K562 (cell line): Measurements from ENCODE around the gene EPHA10. TPM values are rescaled to one million over a fixed set of nuclear protein-coding genes. Genes with fewer than 3 reads are reported as not detected.

ENCODE experiments used
- CREM ChIP-seq: IDR thresholded peaks from 2 replicates; pipeline ENCODE4 v1.6.1; 2014; ENCODE audit warnings: antibody characterized with exemption, low read depth
- FOXK2 ChIP-seq, 2 experiments: fragments of 450-650 bp; IDR thresholded peaks in 1 of 2; conservative IDR thresholded peaks in 1 of 2; 2 replicates each; pipeline ENCODE4 v1.6.1; 2016; ENCODE audit warnings: low read depth in 2 of 2, mild to moderate bottlenecking in 1 of 2
- NCOA6 ChIP-seq: fragments of 450-650 bp; IDR thresholded peaks from 2 replicates; pipeline ENCODE4 v1.6.1; 2017; ENCODE audit warnings: mild to moderate bottlenecking
- NR0B1 ChIP-seq: fragments of 450-650 bp; IDR thresholded peaks from one replicate; pipeline ENCODE4 v1.6.1; 2018; ENCODE audit warnings: mild to moderate bottlenecking, moderate library complexity; ENCODE audit not compliant: partially characterized antibody
- NUFIP1 ChIP-seq: fragments of 450-650 bp; IDR thresholded peaks from 2 replicates; pipeline ENCODE4 v1.6.1; 2018; ENCODE audit not compliant: partially characterized antibody
- POLR2H ChIP-seq: IDR thresholded peaks from 2 replicates; pipeline ENCODE4 v1.6.1; 2016; ENCODE audit warnings: missing genetic modification characterization, low read depth, mild to moderate bottlenecking, control low read depth, missing compliant biosample characterization, moderate library complexity
- SMAD2 ChIP-seq: fragments of 150-350 bp; IDR thresholded peaks from 2 replicates; pipeline ENCODE4 v1.6.1; 2014; ENCODE audit warnings: low read depth, mild to moderate bottlenecking, low read length
- TAF7 ChIP-seq: fragments of 450-650 bp; IDR thresholded peaks from 2 replicates; pipeline ENCODE4 v1.6.1; 2016; ENCODE audit warnings: missing genetic modification characterization, missing compliant biosample characterization
- ZBTB40 ChIP-seq, 2 experiments: fragments of 450-650 bp in 1 of 2; sonication (generic) in 1 of 2; formaldehyde crosslinking in 1 of 2; IDR thresholded peaks; 2 replicates each; pipeline versions ENCODE4 v1.7.1 to v1.9.0; 2016 to 2022; ENCODE audit warnings: inconsistent platforms in 1 of 2, mild to moderate bottlenecking in 1 of 2, missing genetic modification reagents in 1 of 2
- ZBTB49 ChIP-seq: sonication (generic); formaldehyde crosslinking; IDR thresholded peaks from 2 replicates; pipeline ENCODE4 v1.8.0; 2022; ENCODE audit warnings: missing genetic modification reagents, mild to moderate bottlenecking, borderline replicate concordance
- ZHX1 ChIP-seq: fragments of 150-350 bp; conservative IDR thresholded peaks from 2 replicates; pipeline ENCODE4 v1.6.1; 2014; ENCODE audit warnings: low read length
- ZKSCAN3 ChIP-seq: fragments of 250-450 bp; sonication (Bioruptor Pico); IDR thresholded peaks from 2 replicates; pipeline ENCODE4 v1.4.0; 2020
- ZNF431 ChIP-seq: sonication (generic); formaldehyde crosslinking; IDR thresholded peaks from 2 replicates; pipeline ENCODE4 v1.8.0; 2022; ENCODE audit warnings: mild to moderate bottlenecking, missing genetic modification reagents
- polyA plus RNA-seq, 8 experiments: library from polyadenylated mRNA; depleted of rRNA in 4 of 8; stranded (reverse) in 5 of 8; unstranded in 3 of 8; fragments of >200 nt; fragmentation: Nextera tagmentation in 2 of 8; fragmentation: Illumina TruSeq in 1 of 8; extraction: Ambion mirVana in 2 of 8; extraction: Trizol in 1 of 8; gene quantifications; 2 replicates each; pipeline versions ENCODE4 v1.2.1 to v1.2.3, GENCODE V29; 2011 to 2014; ENCODE audit warnings: inconsistent platforms in 1 of 8, missing spikeins in 1 of 8
- total RNA-seq, 7 experiments: library from RNA; depleted of rRNA in 6 of 7; stranded (reverse); fragments of >200 nt in 6 of 7; fragmentation: Illumina TruSeq in 2 of 7; extraction: Trizol in 2 of 7; gene quantifications; 2 replicates each; pipeline versions ENCODE4 v1.2.1 to v1.2.3, GENCODE V29; 2011 to 2021; ENCODE audit warnings: low replicate concordance in 1 of 7

The EPHA10 gene
- total and polyA plus RNA-seq, 9 of the 15 experiments (the other 6 are each of a cell fraction or from before 2014, with no cell fraction given), result 0.03 TPM; not detected in 8

- TF ChIP-seq ZBTB40 (IDR thresholded peaks at IDR 0.05) (no peak), ZBTB40 (CRISPR knock-in tag; IDR thresholded peaks at IDR 0.05) (no peak), ZHX1 (no peak), ZBTB49 (CRISPR knock-in tag) (no peak), CREM (no peak), NCOA6 (no peak), ZNF431 (CRISPR knock-in tag) (no peak), FOXK2 (conservative IDR thresholded peaks at IDR 0.05 in 1 of 2, IDR thresholded peaks at IDR 0.05 in 1 of 2; ENCODE audit: low read depth in 2 of 2) (no peak), NR0B1 (no peak), NUFIP1 (no peak), POLR2H (tag) (no peak), SMAD2 (no peak), TAF7 (tag) (no peak), ZKSCAN3 (CRISPR knock-in tag) (no peak)
Observed at GRCh38 chr1:37677808-37678207, 87.1 kb downstream of the EPHA10 start (continued).
